Measurements from ENCODE around the gene HOXA9.

DNA sequence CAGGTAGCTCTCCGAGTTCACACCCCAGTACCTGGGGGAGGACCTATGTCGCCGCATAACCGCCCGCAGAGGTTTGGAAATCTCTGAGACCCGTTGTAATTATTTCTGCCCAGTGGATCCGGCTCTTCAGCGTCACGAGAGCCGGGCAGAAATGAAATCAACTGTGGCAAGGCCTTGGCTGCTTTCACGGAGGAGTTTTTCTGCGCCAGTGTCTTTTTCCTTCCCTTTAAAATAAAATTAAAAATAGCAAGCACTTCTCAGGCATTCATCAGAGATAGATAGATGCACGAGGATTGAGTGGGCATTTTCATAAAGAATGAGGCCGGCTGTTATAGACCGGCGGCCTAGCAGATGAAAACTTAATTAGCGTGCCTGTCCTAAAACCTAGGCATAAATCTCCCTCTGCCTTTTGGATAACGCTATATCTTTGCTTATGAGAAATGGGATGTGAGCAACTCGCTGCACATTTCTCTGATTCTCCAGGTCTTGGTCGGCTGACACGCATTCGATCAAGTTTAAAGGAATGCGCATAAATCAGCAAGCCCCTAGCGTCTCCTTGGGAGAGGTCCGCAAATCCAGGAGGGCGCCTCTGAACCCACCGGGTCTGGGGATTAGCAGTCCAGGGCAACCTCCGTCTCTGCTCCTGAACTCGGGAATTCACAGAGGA lies 28.1 kb upstream of the HOXA9 start:
- TF ChIP-seq, protein P1, sequence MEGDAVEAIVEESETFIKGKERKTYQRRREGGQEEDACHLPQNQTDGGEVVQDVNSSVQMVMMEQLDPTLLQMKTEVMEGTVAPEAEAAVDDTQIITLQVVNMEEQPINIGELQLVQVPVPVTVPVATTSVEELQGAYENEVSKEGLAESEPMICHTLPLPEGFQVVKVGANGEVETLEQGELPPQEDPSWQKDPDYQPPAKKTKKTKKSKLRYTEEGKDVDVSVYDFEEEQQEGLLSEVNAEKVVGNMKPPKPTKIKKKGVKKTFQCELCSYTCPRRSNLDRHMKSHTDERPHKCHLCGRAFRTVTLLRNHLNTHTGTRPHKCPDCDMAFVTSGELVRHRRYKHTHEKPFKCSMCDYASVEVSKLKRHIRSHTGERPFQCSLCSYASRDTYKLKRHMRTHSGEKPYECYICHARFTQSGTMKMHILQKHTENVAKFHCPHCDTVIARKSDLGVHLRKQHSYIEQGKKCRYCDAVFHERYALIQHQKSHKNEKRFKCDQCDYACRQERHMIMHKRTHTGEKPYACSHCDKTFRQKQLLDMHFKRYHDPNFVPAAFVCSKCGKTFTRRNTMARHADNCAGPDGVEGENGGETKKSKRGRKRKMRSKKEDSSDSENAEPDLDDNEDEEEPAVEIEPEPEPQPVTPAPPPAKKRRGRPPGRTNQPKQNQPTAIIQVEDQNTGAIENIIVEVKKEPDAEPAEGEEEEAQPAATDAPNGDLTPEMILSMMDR (IDR thresholded peaks at IDR 0.05) = no peak
- no peak for TF ChIP-seq POLR2AphosphoS5 (IDR thresholded peaks at IDR 0.05)
